ENCODE measurements around the gene ROCK2. TPM values are rescaled to one million over a fixed set of nuclear protein-coding genes. Genes with fewer than 3 reads are reported as not detected.

The ROCK2 gene
- polyA plus RNA-seq, 1 of the 3 experiments (the other 2 are of a cell fraction): 4.2 TPM

GRCh38 chr2:11288431-11288830, 56.0 kb downstream of the ROCK2 start:
- peaks cover 7% of the 10 kb centered on the region for H3F3A ChIP-seq (replicated peaks; ENCODE audit: insufficient read depth)
- no peaks in the 10 kb centered on the region; a peak in 1 of 4 replicates for H3K4me1 ChIP-seq (ENCODE audit: control insufficient read depth in 1 of 2, insufficient read depth in 2 of 2, low read depth in 1 of 2, low read length in 1 of 2)
- CTCF ChIA-PET: no interaction called here
- TF ChIP-seq POLR2AphosphoS5 (IDR thresholded peaks at IDR 0.05; ENCODE audit: low read depth, low read length) (no peak), FOXJ3 (CRISPR knock-in tag; IDR thresholded peaks at IDR 0.05) (no peak), EP300 (IDR thresholded peaks at IDR 0.05; ENCODE audit: borderline replicate concordance in 1 of 2, low read depth in 1 of 2, low read length in 1 of 2) (no peak), GABPA (IDR thresholded peaks at IDR 0.05; ENCODE audit: low read depth) (no peak)
- H3K27me3 ChIP-seq (ENCODE audit: insufficient read depth): no peaks in the 10 kb centered on the region
- H3K4me2 ChIP-seq: no peak overlapping the region
- 91% methylated on average over 3 of the region's 3 CpGs for WGBS (ENCODE audit: low lambda C conversion rate)
- no peak overlapping the region for H3K4me3 ChIP-seq (ENCODE audit: low read depth in 2 of 2, low read length in 1 of 2)
- no peak overlapping the region for H2AFZ ChIP-seq (ENCODE audit: low read depth)
- DNase-seq: no peak
- POLR2A ChIA-PET: no interaction called here
- peaks cover 14 to 27% of the 10 kb centered on the region in 2 experiments for H3K36me3 ChIP-seq (replicated peaks in 1 of 2; ENCODE audit: control insufficient read depth in 1 of 2, insufficient read depth in 2 of 2, low read length in 1 of 2)
- H3K9ac ChIP-seq: no peak overlapping the region
- H4K20me1 ChIP-seq (ENCODE audit: insufficient read depth): peaks cover 53% of the 10 kb centered on the region
- peaks cover 93% of the 10 kb centered on the region for H3K79me2 ChIP-seq (ENCODE audit: insufficient read depth)
- no peaks in the 10 kb centered on the region for H3K9me2 ChIP-seq
- no peak overlapping the region for H3K27ac ChIP-seq (ENCODE audit: low read depth in 2 of 2, low read length in 1 of 2)
- peaks cover 6% of the 10 kb centered on the region; the same call in 1 of the 2 replicates for H3K9me3 ChIP-seq

- Histone ChIP-seq H3K4me1 (ENCODE audit: control insufficient read depth in 1 of 2, insufficient read depth in 2 of 2, low read depth in 1 of 2, low read length in 1 of 2) (no peaks in the 10 kb centered on the region; a peak in 1 of 4 replicates), H3K9me2 (no peaks in the 10 kb centered on the region), H2AFZ (ENCODE audit: low read depth) (no peak overlapping the region), H3K27me3 (ENCODE audit: insufficient read depth) (no peaks in the 10 kb centered on the region), H3K4me2 (no peak overlapping the region), H3K79me2 (ENCODE audit: insufficient read depth) (peaks cover 87% of the 10 kb centered on the region), H3F3A (replicated peaks; ENCODE audit: insufficient read depth) (peaks cover 7% of the 10 kb centered on the region), H4K20me1 (ENCODE audit: insufficient read depth) (peaks cover 38% of the 10 kb centered on the region), H3K4me3 (ENCODE audit: low read depth in 2 of 2, low read length in 1 of 2) (no peak overlapping the region), H3K9ac (no peak overlapping the region), H3K9me3 (peaks cover 6% of the 10 kb centered on the region; the same call in 1 of the 2 replicates), H3K27ac (ENCODE audit: low read depth in 2 of 2, low read length in 1 of 2) (peak overlapping the region in 1 of 2 experiments; percentile 22; a peak in 2 of 4 replicates), H3K36me3 (replicated peaks in 1 of 2; ENCODE audit: control insufficient read depth in 1 of 2, insufficient read depth in 2 of 2, low read length in 1 of 2) (peaks cover 14 to 29% of the 10 kb centered on the region in 2 experiments)
- peak; percentile 23 for DNase-seq
- POLR2A ChIA-PET: no interaction called here
- CTCF ChIA-PET: interaction anchor here (1.1 to 2.6 kb wide), 4 partner anchors 15 to 454 kb away, joined by 3 to 7 read pairs (median 3); no protein-coding TSS in a partner anchor
- no peak for TF ChIP-seq GABPA (IDR thresholded peaks at IDR 0.05; ENCODE audit: low read depth)
- no peak for TF ChIP-seq GATA2 (CRISPR knock-in tag; IDR thresholded peaks at IDR 0.05)
- TF ChIP-seq RCOR1 (IDR thresholded peaks at IDR 0.05; ENCODE audit: low read length): no peak
- TF ChIP-seq TCF12 (IDR thresholded peaks at IDR 0.05): no peak
- no peak for TF ChIP-seq RAD21 (IDR thresholded peaks at IDR 0.05; ENCODE audit: low read length)
- TF ChIP-seq JUND (IDR thresholded peaks at IDR 0.05): no peak
- no peak for TF ChIP-seq RFX5 (IDR thresholded peaks at IDR 0.05; ENCODE audit: low read length)
- no peak for TF ChIP-seq USF1 (IDR thresholded peaks at IDR 0.05; ENCODE audit: borderline replicate concordance, low read depth)
- no peak for TF ChIP-seq FOXM1 (IDR thresholded peaks at IDR 0.05; ENCODE audit: low read depth)
- TF ChIP-seq FOXJ3 (CRISPR knock-in tag; IDR thresholded peaks at IDR 0.05): no peak
- no peak for TF ChIP-seq ZBTB33 (IDR thresholded peaks at IDR 0.05; ENCODE audit: borderline replicate concordance, low read depth)
- no peak for TF ChIP-seq FOSL2 (IDR thresholded peaks at IDR 0.05; ENCODE audit: borderline replicate concordance, low read depth)
- TF ChIP-seq USF2 (IDR thresholded peaks at IDR 0.05; ENCODE audit: borderline replicate concordance, low read depth, low read length): no peak
- no peak for TF ChIP-seq POLR2AphosphoS5 (IDR thresholded peaks at IDR 0.05; ENCODE audit: low read depth, low read length)
- TF ChIP-seq EP300 (IDR thresholded peaks at IDR 0.05; ENCODE audit: borderline replicate concordance in 1 of 2, low read depth in 1 of 2, low read length in 1 of 2): no peak
- no peak for TF ChIP-seq TEAD4 (IDR thresholded peaks at IDR 0.05; ENCODE audit: borderline replicate concordance, insufficient read depth)
- no peak for TF ChIP-seq CTCF (IDR thresholded peaks at IDR 0.05)
- no peak for TF ChIP-seq NRF1 (IDR thresholded peaks at IDR 0.05; ENCODE audit: low read depth, low read length)
- 91% methylated on average over 1 of the region's 1 CpG for WGBS (ENCODE audit: low lambda C conversion rate)
Observed at GRCh38 chr2:11286749-11287148, 57.7 kb downstream of the ROCK2 start.

Measured in SK-N-SH (cell line).